ENCODE results near the gene ST6GALNAC6.

- TF ChIP-seq POLR2A (IDR thresholded peaks at IDR 0.05; ENCODE audit: low read length) (no peak), GATA1 (IDR thresholded peaks at IDR 0.05; ENCODE audit: low read depth, low read length) (no peak)
Observed at GRCh38 chr9:127876026-127876763, 23.2 kb downstream of the ST6GALNAC6 start.

Data from erythroblast (primary cell).